SHP77 (cell line): ENCODE data around the gene TRNAU1AP.
A peak's percentile ranks its signal among the peaks of the same experiment; 100 is the strongest.
"Not testable (repeated sequence)": the region's sequence is repeated elsewhere in the genome, so short reads cannot be mapped to it uniquely, and the experiment has no call there.

Experiments used
- DNase-seq, 2 experiments: peaks; one replicate each; lab custom pipeline; 2025; lab: John Stamatoyannopoulos, UW

Gene TRNAU1AP

DNA sequence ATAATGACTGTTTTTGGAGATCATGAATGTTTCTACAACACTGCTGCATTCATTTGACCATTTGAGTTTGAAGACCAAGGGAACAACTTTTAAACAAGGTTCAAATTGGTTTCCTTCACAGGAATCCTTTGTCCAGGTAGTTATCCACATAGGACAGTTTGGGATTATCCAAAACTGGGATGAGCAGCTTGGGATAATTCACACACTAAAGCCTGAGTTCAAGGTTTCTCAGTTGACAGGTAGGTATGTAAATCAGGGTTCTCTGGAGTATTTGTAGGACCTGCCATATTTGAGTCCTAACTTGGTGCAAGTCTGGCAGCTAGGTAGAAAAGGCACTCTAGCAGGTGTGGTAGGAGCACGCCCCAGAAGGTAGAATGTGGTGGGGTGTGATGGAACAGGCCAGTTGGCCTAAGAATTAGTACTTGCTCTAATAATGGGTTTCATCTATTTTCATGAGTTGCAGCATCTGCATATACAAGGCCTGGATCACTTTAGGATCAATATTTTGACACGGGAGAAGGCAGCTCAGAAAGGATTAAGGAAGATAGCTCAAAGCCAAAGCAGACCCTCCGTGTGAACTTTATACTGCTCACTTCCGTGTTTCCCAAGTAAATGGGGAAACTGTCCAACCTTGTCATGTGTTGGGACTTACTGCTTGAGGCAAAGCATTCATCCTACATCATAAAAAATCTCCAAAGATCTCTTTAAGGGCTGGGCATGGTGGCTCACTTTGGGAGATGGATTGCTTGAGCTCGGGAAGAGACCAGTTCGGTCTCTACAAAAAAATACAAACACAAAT, 25.1 kb downstream of the TRNAU1AP start:
- no peak for DNase-seq

DNA sequence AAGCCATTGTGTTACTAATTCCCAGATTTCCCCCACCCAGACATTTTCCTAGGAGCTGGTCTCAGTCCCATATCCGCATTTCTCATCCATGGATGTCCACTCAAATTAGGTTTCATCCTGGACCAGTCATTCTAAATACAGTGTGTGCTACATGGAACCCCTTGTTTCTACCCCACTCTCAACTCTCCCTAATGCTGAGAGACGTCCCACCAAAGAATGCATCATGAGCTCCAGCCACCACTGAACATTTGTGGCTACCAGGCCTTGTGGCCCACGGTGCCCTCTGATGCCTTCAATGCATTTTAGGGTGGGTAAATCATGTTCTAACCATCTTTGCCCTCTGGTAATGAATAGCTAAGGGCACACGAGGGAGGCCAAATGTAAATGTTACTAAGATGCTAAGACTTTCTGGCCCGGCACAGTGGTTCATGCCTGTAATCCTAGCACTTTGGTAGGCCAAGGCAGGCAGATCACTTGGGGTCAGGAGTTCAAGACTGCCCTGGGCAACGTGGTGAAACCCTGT, 25.9 kb downstream of the TRNAU1AP start:
- DNase-seq: no peak

DNA sequence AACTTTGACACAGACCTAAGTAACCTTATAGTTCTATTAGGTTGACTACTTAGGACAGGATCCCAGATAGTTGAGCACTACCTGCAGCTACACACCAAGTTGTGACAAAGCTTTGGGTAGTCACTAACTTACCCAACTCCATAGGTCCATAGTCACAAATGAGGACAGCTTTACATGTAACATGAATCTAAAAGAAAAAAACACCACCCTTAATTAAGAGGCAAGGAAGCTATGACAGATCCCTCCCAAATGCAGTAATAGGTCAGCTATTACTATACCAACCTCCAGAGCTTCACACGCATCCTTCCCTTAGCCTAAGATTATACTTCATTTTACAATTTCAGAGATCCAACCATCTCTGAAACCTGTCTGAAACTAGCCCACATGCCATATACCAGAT, 26.5 kb downstream of the TRNAU1AP start:
- no peak for DNase-seq

DNA sequence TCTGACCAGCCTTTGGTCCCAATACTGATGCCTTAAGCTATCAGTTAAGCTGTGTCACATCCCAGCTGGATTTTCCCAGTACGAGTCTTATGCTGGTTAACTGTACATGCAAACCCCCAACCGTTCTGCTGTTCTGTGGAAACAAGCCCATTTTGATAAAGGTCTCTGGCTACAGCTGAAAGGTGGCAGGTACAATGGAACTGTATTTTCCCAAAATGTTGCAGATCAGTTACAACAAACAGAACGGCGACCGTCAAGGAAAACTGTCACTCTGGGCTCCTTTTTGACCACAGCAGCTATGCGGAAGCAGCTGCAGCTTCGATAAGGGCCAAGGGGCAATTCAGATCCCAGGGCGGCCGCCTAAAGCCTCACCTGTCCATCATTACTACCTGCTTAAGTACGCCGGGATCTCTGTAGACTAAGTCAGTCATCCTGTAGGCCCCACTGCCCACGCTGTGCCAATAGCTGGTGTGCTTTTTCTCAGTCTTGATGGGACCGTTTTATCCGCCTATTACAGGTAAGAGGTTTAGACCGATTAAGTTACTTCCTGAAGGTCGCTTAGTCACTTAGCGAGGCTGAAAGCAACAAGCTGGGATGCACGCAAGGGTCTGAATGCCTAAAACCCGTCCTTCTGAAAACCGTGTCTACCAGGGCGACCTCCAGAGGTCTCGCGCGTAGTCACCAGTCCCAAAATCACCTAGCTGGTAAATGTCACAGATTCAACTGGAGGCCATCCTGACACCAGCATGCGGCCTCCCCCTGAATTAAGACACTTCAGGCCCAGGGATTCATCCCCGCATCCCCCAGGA, 28.0 kb downstream of the TRNAU1AP start:
- DNase-seq: peak in 1 of 2 experiments; percentile 20

DNA sequence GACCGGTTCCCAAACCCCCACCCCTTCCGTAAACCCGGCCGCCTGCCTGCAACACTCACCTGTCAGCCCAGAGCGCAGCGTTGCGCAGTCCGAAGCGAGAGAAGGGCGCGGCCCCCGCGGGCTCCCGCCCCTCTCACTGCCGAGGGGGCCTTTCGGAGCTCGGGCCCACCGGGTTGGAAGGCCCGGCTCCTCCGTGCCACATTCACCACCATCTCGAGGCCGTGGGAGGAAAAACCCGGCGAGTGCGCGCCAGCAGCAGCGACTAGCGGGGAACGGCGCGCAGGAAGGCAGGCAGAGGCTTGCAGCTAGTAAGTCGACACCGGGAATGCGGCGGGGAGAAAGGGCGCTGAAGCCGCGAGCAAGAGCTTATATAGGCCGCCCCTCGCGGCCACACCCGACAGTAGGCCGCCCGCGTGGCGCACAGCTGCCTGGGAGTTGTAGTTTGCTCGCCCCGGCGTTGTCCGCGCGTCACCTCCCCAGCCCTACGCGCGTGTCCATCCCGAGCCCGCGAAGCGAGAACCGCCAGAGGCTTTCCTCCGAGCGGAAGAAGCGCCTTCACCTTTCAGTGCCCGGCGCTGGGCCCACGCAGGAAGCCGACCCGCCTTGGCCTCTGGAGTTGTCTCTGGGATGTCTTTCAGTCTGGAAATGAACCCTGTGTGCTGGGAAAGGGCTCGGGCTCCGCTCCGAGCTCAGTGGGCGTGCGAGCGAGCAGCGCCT, 28.8 kb downstream of the TRNAU1AP start:
- DNase-seq: peak; percentile 93 to 94

DNA sequence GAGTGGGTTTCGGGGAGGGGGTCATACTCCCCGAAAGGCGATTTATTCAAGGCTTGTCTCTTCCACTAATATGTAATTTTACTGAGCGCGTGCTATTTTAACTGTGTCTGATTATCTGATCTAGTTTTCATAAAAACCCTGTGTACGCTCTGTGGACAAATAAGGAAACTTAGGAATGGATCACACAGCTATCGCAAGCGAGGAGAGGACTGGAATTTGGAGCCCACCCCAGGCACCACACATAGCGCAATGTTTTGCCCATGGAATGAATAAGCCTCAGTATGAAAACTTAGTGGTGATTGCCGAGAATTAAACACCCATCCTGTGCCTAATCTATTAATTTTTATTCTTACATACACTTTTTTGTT, 29.3 kb downstream of the TRNAU1AP start:
- no peak for DNase-seq

DNA sequence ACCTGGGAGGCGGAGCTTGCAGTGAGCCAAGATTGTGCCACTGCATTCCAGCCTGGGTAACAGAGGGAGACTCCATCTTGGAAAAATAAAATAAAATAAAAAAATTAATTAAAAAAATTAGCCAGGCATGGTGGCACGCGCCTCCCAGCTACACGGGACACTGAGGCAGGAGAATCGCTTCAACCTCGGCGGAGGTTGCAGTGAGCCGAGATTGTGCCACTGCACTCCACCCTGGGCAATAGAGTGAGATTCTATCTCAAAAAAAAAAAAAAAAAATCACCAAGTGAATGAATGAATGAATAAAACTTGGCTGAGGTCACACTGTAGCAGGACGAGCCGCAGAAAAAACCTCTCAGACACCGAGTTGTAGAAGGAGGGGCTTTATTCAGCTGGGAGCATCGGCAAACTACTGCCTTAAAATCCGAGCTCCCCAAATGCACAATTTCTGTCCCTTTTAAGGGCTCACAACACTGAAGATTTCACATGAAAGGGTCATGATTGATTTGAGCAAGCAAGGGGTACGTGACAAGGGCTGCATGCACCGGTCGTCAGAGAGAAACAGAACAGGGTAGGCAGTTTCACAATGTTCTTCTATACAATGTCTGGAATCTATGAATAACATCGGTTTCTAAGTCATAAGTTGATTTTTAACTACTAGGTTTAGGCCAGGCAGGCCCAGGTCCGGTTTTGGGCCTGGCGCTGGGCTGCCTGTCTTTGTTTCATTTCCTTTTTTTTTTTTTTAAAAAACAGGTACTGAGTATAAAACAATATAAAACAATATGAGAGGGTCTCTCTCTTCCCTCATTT, 33.9 kb downstream of the TRNAU1AP start:
- DNase-seq: not testable (repeated sequence)

DNA sequence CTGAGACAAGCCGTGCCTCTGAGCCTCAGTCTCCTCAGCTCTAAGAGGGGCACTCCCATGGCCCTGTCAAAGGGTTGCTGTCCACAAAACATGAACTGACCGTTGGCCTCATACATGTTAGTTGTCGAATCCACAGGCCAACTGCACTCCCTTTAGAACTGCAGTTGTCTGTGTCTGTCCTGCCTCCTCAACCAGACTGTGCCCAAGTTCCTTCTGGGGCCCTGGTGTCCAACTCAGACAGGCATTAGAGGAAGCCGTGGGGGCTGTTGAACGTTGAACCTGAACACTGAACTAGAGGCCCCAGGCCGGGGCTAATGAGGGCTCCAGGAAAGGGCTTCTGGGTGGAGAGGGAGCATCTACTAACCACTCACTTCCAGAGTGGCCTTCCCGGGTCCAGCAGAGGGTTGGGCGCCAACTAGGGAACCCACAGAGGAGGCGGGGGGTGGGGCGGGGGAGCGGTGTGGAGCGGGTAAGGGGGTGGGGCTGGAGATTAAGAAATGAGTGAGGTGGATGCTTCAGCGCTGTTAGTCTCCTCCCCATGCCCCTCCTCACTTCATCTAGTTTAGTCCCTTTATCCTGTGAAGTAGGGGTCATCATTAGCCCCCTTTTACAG, 38.9 kb downstream of the TRNAU1AP start, which contains the start of gene RAB42:
RAB42 (plus strand) TSS at position 558 of the 613 bp plus-strand sequence. CDS start 247 bp downstream, outside the sequence.
- DNase-seq: no peak

DNA sequence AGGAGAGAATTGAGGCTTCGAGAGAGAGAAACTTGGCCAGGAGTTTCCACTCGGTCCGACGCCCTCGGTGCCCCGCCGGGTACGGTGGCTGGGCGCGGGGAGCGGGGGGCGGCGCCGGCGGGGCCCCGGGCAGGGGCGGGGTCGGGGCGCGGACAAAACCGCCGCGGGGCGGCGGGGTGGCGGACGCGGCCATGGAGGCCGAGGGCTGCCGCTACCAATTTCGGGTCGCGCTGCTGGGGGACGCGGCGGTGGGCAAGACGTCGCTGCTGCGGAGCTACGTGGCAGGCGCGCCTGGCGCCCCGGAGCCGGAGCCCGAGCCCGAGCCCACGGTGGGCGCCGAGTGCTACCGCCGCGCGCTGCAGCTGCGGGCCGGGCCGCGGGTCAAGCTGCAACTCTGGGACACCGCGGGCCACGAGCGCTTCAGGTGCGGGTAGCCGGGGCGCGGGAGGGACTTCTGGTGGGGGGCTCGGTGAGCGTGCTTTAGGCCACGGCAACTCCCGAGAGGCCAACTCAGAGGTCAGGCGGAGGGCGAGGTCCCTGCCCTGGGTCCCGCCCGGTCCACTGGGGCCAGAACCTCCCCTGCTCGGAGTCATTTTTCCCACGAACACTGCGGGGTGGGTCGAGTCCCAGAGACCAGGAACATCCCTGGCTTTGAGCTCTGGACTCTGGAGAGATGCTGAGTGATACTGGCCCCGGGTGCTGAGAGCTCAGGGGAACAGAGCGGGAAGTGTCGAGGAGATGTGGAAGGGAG, 39.6 kb downstream of the TRNAU1AP start:
- DNase-seq: no peak

DNA sequence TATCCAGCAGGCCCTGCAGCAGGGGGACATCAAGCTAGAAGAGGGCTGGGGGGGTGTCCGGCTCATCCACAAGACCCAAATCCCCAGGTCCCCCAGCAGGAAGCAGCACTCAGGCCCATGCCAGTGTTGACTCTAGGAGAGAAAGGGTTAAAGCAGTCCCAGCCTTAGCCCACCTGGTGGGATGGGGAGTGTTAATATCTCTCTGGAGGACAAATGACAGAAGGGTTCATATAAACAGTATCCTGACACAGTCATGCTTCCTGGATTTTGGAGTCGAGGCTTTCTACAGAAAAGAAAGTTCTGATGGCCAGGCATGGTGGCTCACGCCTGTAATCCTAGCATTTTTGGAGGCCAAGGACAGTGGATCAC, 41.1 kb downstream of the TRNAU1AP start:
- not testable (repeated sequence) for DNase-seq

DNA sequence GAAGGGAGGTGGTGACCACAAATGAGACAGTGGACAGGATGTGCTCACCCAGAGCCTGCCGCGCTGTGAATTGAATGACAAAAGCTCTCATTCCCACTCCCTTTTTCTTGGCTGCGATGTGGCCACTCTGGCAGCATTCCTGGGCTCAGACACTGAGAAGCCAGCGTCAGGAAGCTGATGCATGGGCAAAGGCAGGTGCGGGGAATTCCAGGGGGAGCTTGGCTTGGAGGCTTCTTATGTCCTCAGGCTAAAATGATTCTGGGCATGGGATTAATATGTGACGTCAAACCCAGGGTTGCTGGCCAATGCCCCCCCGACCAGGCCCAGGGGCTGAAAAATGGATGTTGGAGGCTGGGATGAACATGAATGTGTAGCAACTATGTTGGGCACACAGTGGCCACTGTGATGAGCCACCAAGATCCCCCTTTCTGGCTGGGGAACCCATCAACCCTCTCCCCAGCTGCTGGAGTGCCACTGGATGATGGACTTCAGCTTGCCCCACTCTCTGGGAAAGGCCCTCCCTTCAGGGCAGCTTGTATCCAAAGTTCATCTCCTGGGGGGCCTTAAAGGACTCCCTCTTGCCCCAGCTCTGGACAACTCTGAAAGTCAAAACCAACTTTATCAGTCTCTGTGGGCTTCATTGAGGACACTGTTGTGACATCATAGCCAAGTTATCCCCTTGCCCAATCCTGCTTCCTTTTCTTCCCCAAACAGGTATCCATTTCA, 42.0 kb downstream of the TRNAU1AP start:
- DNase-seq: not testable (repeated sequence)

DNA sequence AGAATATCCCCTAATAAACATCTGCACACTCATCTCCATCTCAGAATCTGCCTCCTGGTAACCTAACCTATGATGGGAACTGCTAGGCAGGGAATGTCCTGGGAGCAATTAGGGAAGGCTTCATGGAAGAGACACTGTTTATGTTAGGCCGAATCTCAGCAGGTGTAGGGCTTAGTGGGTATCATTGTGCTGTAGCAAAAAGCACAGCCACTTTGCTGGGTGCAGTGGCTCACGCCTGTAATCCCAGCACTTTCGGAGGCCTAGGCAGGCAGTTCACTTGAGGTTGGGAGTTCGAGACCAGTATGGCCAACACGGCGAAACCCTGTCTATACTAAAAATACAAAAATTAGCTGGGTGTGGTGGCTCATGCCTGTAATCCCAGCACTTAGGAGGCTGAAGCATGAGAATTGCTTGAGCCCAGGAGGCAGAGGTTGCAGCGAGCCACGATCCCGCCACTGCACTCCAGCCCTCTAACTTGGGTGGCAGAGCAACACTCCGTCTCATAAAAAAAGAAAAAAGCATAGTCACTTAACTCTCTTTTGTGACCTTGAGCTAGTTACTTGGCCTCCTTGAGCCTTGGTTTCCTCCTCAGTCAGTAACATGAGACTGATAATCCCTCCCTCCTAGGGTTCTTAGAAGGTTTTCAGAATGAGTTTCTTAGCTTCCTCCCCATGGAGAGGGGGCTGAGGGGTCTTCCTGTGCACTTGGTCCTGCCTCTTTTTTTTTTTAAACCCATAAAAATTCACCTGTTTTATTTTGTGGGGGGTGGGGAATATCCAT, 42.7 kb downstream of the TRNAU1AP start:
- DNase-seq: no peak

DNA sequence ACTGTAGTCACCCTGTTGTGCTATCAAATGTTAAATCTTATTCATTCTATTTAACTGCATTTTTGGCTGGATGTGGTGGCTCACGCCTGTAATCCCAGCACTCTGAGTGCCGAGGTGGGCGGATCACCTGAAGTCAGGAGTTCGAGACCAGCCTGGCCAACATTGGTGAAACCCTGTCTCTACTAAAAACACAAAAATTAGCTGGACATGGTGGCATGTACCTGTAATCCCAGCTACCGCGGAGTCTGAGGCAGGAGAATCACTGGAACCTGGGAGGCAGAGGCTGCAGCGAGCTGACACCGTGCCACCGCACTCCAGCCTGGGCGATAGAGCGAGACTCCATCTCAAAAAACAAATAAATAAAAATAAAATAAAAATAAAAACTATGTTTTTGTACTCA, 43.4 kb downstream of the TRNAU1AP start:
- DNase-seq: not testable (repeated sequence)

DNA sequence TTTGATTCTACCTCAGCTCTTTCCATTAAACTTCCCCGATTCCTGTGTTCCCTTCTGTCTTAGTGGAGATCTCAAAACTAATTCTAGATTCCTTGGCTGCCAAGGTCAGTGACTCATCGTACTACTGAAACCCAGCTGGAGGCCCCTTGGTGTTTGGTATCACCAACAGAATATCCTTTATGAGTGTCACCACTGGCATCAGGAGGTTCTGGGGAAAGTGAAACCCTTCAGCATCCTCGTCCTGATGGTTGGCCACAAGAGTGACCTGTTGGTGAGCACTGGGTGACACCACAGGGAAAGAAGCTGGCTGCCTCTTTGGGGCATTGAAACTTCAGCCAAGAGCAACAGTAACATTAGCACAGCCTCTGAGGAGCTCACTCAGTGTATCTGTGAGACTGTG, 48.8 kb downstream of the TRNAU1AP start:
- no peak for DNase-seq

DNA sequence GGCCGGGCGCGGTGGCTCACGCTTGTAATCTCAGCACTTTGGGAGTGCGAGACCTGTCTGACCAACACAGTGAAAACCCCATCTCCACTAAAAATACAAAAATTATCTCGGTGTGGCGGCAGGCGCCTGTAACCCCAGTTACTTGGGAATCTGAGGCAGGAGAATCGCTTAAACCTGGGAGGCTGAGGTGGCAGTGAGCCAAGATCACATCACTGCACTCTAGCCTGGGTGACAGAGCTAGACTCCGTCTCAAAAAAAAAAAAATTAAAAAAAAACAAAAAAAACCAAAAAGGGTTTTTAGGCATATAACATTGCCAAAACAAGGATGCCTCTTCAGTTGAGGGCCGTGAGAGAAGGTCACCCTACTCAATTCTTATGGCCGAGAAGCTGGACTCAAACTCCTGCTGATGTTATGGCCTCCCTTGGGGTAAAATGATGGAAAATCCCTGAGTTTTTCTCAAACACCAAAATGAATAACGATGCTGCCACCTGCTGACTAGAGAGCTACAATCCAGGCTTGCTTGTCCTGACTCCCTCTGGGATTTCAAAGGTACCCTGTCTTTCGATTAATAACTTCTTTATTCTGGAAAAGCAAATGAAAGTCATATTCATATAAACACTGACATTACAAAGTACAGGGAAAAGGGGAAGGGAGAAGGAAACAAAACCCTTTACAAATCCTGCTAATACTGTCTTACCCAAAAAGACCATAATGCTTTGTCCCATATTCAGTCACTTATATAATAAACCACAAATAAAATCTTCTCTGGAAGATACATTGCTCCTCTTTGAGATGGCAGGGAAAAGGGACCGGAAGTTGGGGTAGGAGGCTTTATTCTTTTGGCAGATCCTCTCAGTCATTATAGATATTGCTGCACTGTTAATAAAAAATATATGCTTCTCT, 49.9 kb downstream of the TRNAU1AP start:
- peak; percentile 35 to 41 for DNase-seq

DNA sequence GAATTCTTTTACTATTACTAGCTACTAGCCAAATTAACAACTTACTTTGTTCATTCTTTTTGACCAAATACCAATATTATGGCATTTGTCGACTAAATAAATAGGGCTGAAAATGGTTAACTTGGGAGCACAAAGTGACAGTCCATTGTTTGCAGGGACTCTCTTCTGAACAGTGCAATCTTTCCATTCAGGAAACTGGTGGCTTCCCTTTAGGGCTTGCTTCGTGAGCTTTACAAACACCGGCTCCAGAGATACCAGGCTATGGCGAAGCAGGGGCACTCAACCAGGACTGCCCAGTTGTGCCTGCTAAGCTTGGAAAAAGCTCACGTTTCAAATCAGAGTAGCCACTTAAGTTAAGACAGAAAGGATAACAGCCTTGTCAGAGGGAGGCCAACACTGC, 51.5 kb downstream of the TRNAU1AP start:
- DNase-seq: no peak

DNA sequence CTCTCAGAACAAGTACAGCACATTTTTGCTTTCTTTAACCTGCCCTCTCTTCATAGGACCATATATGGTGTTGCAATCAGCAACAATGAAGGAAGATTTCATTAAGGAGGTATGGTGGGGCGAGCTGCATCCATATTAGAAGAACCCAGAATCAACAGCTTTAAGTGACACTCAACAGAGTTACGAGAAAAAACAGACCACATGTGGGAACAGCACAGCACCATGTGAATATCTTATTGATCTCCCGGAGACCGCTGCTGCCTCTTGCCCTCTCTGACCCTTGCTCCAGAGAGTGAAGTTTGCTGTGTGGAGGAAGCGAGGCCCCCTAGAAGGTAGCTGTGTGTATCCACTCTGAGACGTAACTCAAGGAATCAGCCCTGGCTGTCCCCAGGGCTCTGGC, 52.1 kb downstream of the TRNAU1AP start:
- no peak for DNase-seq

DNA sequence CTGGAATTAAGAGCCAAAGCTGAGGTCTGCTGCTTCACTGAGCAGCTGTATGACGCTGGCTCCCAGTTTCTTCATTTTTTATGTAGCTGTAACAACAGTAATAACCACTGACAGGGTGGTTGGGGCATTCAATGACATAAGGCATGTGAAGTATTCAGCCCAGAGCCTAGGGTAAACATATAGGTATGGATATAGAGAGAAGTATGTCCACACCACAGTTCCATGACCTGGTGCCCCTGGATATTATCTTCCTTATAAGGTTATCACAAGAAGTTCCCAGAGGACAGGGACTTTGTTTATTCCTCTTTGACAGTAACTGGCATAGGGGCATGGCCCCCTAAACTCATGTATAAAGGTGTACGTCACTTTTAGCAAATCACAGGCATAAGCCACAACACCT, 53.9 kb downstream of the TRNAU1AP start:
- no peak for DNase-seq
